SK-N-SH (cell line): ENCODE data around the gene CHRNB1. TPM values are rescaled to one million over a fixed set of nuclear protein-coding genes. Genes with fewer than 3 reads are reported as not detected.

Experiments
- CTCF ChIA-PET: fragments of 300-600, 350-600 bp; formaldehyde crosslinking; extraction: SDS; loops from one replicate; lab custom pipeline; 2021; lab: Yijun Ruan, JAX
- POLR2A ChIA-PET: fragments of 350-600 bp; sonication (Branson Sonifier 250); formaldehyde crosslinking; extraction: SDS; loops from one replicate; lab custom pipeline; 2020; ENCODE audit warnings: antibody characterized with exemption, inconsistent platforms; lab: Yijun Ruan, JAX
- DNase-seq: peaks from one replicate; pipeline ENCODE4 v3.0.0; 2012
- H2AFZ ChIP-seq: fragments of 200-600 bp; sonication (generic); 2 replicates; pipeline ENCODE4 v1.8.1; 2016; ENCODE audit warnings: antibody characterized with exemption, mild to moderate bottlenecking, low read depth
- H3F3A ChIP-seq: fragments of 200-600 bp; sonication (generic); replicated peaks from 2 replicates; pipeline ENCODE3; 2016; ENCODE audit warnings: antibody characterized with exemption, mild to moderate bottlenecking; ENCODE audit not compliant: insufficient read depth
- H3K27ac ChIP-seq, 2 experiments: fragments of 200-500 bp in 1 of 2; fragments of 200-600 bp in 1 of 2; sonication (Bioruptor generic) in 1 of 2; sonication (generic), shearing (Covaris generic) in 1 of 2; 2 replicates each; pipeline versions ENCODE4 v1.5.1 to v1.6.1; 2014 to 2016; ENCODE audit warnings: low read depth in 2 of 2, inconsistent platforms in 1 of 2, low read length in 1 of 2, mild to moderate bottlenecking in 1 of 2, mixed read lengths in 1 of 2
- H3K27me3 ChIP-seq: fragments of 200-600 bp; sonication (generic), shearing (Covaris generic); 2 replicates; pipeline ENCODE4 v1.6.1; 2016; ENCODE audit warnings: mixed run types; ENCODE audit not compliant: insufficient read depth
- H3K36me3 ChIP-seq, 2 experiments: fragments of 200-500 bp in 1 of 2; fragments of 200-600 bp in 1 of 2; sonication (Bioruptor generic) in 1 of 2; sonication (generic) in 1 of 2; replicated peaks in 1 of 2; 2 replicates each; pipeline versions ENCODE3 to v1.5.1; 2014 to 2016; ENCODE audit warnings: low read length in 1 of 2, mild to moderate bottlenecking in 1 of 2; ENCODE audit not compliant: insufficient read depth in 2 of 2, control insufficient read depth in 1 of 2
- H3K4me1 ChIP-seq, 2 experiments: fragments of 200-500 bp in 1 of 2; fragments of 200-600 bp in 1 of 2; sonication (Bioruptor generic) in 1 of 2; sonication (generic), shearing (Covaris generic) in 1 of 2; 2 replicates each; pipeline versions ENCODE4 v1.5.1 to v1.6.1; 2014 to 2016; ENCODE audit warnings: low read depth in 1 of 2, low read length in 1 of 2, mixed run types in 1 of 2; ENCODE audit not compliant: insufficient read depth in 2 of 2, control insufficient read depth in 1 of 2
- H3K4me2 ChIP-seq: fragments of 200-600 bp; sonication (generic), shearing (Covaris generic); 2 replicates; pipeline ENCODE4 v1.6.1; 2017; ENCODE audit warnings: mixed run types
- H3K4me3 ChIP-seq, 2 experiments: fragments of 200-500 bp in 1 of 2; fragments of 200-600 bp in 1 of 2; sonication (Bioruptor generic) in 1 of 2; sonication (generic), shearing (Covaris generic) in 1 of 2; 2 replicates each; pipeline versions ENCODE4 v1.5.1 to v1.8.1; 2014 to 2016; ENCODE audit warnings: low read depth in 2 of 2, inconsistent platforms in 1 of 2, low read length in 1 of 2, mild to moderate bottlenecking in 1 of 2, mixed read lengths in 1 of 2, moderate library complexity in 1 of 2
- H3K79me2 ChIP-seq: fragments of 200-600 bp; sonication (generic); 2 replicates; pipeline ENCODE4 v1.8.1; 2017; ENCODE audit warnings: mild to moderate bottlenecking; ENCODE audit not compliant: insufficient read depth
- H3K9ac ChIP-seq: fragments of 200-600 bp; sonication (generic); 2 replicates; pipeline ENCODE4 v1.6.1; 2017; ENCODE audit warnings: mixed run types
- H3K9me2 ChIP-seq: fragments of 200-600 bp; sonication (generic); 2 replicates; pipeline ENCODE4 v1.6.1; 2017; ENCODE audit warnings: mixed run types
- H3K9me3 ChIP-seq: fragments of 200-600 bp; sonication (generic); 2 replicates; pipeline ENCODE4 v1.6.1; 2017; ENCODE audit warnings: mixed run types, mild to moderate bottlenecking, moderate library complexity
- H4K20me1 ChIP-seq: fragments of 200-600 bp; sonication (generic); 2 replicates; pipeline ENCODE4 v1.6.1; 2017; ENCODE audit warnings: mild to moderate bottlenecking, mixed run types; ENCODE audit not compliant: insufficient read depth
- CHD2 ChIP-seq: fragments of 150-350 bp; IDR thresholded peaks from 2 replicates; pipeline ENCODE4 v1.6.1; 2018; ENCODE audit warnings: low read length; ENCODE audit not compliant: partially characterized antibody
- EP300 ChIP-seq, 2 experiments: IDR thresholded peaks; 2 replicates each; pipeline versions ENCODE4 v1.4.0 to v1.6.1; 2012; ENCODE audit warnings: borderline replicate concordance in 1 of 2, low read depth in 1 of 2, low read length in 1 of 2
- EZH2phosphoT487 ChIP-seq: fragments of 200-600 bp; sonication (generic); IDR thresholded peaks from 2 replicates; pipeline ENCODE4 v1.6.1; 2017; ENCODE audit warnings: low read depth, mixed run types, mild to moderate bottlenecking, antibody characterized with exemption, moderate library complexity, borderline replicate concordance
- FOXJ3 ChIP-seq: sonication (generic); formaldehyde crosslinking; IDR thresholded peaks from 2 replicates; pipeline ENCODE4 v1.5.1; 2020; ENCODE audit warnings: mild to moderate bottlenecking, missing genetic modification reagents
- FOXM1 ChIP-seq: IDR thresholded peaks from 2 replicates; pipeline ENCODE4 v1.4.0; 2012; ENCODE audit warnings: low read depth, mild to moderate bottlenecking
- GATA2 ChIP-seq: sonication (generic); formaldehyde crosslinking; IDR thresholded peaks from 2 replicates; pipeline ENCODE4 v1.5.0; 2020; ENCODE audit warnings: mild to moderate bottlenecking, missing genetic modification reagents
- MXI1 ChIP-seq: IDR thresholded peaks from 2 replicates; pipeline ENCODE4 v1.6.1; 2012; ENCODE audit warnings: mild to moderate bottlenecking, low read depth, low read length, improper control_type of control experiment
- POLR2AphosphoS5 ChIP-seq: IDR thresholded peaks from 2 replicates; pipeline ENCODE4 v1.6.1; 2012; ENCODE audit warnings: low read depth, low read length
- RAD21 ChIP-seq: IDR thresholded peaks from 2 replicates; pipeline ENCODE4 v1.6.1; 2012; ENCODE audit warnings: mild to moderate bottlenecking, low read length
- RCOR1 ChIP-seq: fragments of 150-350 bp; IDR thresholded peaks from 2 replicates; pipeline ENCODE4 v1.6.1; 2017; ENCODE audit warnings: antibody characterized with exemption, low read length
- SMC3 ChIP-seq: IDR thresholded peaks from 2 replicates; pipeline ENCODE4 v1.6.1; 2012; ENCODE audit warnings: low read depth, low read length, improper control_type of control experiment
- TEAD4 ChIP-seq: IDR thresholded peaks from 2 replicates; pipeline ENCODE4 v1.4.0; 2012; ENCODE audit warnings: mild to moderate bottlenecking, borderline replicate concordance; ENCODE audit not compliant: insufficient read depth
- USF1 ChIP-seq: IDR thresholded peaks from 2 replicates; pipeline ENCODE4 v1.4.0; 2012; ENCODE audit warnings: low read depth, borderline replicate concordance
- USF2 ChIP-seq: fragments of 150-350 bp; IDR thresholded peaks from 2 replicates; pipeline ENCODE4 v1.6.1; 2017; ENCODE audit warnings: antibody characterized with exemption, low read length, low read depth, borderline replicate concordance
- YY1 ChIP-seq: IDR thresholded peaks from 2 replicates; pipeline ENCODE4 v1.4.0; 2012; ENCODE audit warnings: low read depth, mild to moderate bottlenecking
- ZBTB33 ChIP-seq: IDR thresholded peaks from 2 replicates; pipeline ENCODE4 v1.4.0; 2012; ENCODE audit warnings: low read depth, borderline replicate concordance
- WGBS: methylation state at CpG from one replicate; pipeline ENCODE4 v1.1.6; 2017; ENCODE audit warnings: low lambda C conversion rate; 5-methylcytosine and 5-hydroxymethylcytosine counted together
- polyA plus RNA-seq, 3 experiments: library from polyadenylated mRNA; depleted of rRNA; stranded (reverse); fragments of >200 nt; gene quantifications; 2 replicates each; pipeline ENCODE4 v1.2.3, GENCODE V29; 2012
- TF ChIP-seq, protein P1 (sequence below): fragments of 150-350 bp; IDR thresholded peaks from 2 replicates; pipeline ENCODE4 v1.6.1; 2016; ENCODE audit warnings: mild to moderate bottlenecking, low read depth, low read length

The CHRNB1 gene
- polyA plus RNA-seq, 1 of the 3 experiments (the other 2 are of a cell fraction) = 26.8 TPM

- ChIA-PET POLR2A (no interaction called here), CTCF (interaction anchor here (1.5 kb wide), 1 partner anchor 42 kb away, joined by 3 read pairs; no protein-coding TSS in a partner anchor)
- H3K9ac ChIP-seq = no peak overlapping the region
- H3K79me2 ChIP-seq = peaks cover 40% of the 10 kb centered on the region
- no peaks in the 10 kb centered on the region for H3K9me2 ChIP-seq
- no peak for DNase-seq
- no peak overlapping the region for H3K27ac ChIP-seq
- H3F3A ChIP-seq = no peaks in the 10 kb centered on the region
- H3K27me3 ChIP-seq = no peaks in the 10 kb centered on the region
- H3K9me3 ChIP-seq = no peaks in the 10 kb centered on the region
- no peak overlapping the region for H3K4me3 ChIP-seq
- WGBS = 91% methylated on average over 11 of the region's 11 CpGs
- no peak overlapping the region for H2AFZ ChIP-seq
- H3K4me1 ChIP-seq = no peaks in the 10 kb centered on the region
- H4K20me1 ChIP-seq = peaks cover 30% of the 10 kb centered on the region
- no peak overlapping the region for H3K4me2 ChIP-seq
- H3K36me3 ChIP-seq = peaks cover 44 to 80% of the 10 kb centered on the region in 2 experiments
- no peak for TF ChIP-seq YY1
- no peak for TF ChIP-seq CHD2
- TF ChIP-seq EZH2phosphoT487 = no peak
- TF ChIP-seq, protein P1, sequence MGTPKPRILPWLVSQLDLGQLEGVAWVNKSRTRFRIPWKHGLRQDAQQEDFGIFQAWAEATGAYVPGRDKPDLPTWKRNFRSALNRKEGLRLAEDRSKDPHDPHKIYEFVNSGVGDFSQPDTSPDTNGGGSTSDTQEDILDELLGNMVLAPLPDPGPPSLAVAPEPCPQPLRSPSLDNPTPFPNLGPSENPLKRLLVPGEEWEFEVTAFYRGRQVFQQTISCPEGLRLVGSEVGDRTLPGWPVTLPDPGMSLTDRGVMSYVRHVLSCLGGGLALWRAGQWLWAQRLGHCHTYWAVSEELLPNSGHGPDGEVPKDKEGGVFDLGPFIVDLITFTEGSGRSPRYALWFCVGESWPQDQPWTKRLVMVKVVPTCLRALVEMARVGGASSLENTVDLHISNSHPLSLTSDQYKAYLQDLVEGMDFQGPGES = no peak
- TF ChIP-seq FOXM1 = no peak
- TF ChIP-seq ZBTB33 = no peak
- TF ChIP-seq USF2 = no peak
- no peak for TF ChIP-seq MXI1
- no peak for TF ChIP-seq EP300 (IDR thresholded peaks at IDR 0.05; ENCODE audit: borderline replicate concordance in 1 of 2, low read depth in 1 of 2, low read length in 1 of 2)
- no peak for TF ChIP-seq TEAD4
- no peak for TF ChIP-seq SMC3
- TF ChIP-seq RAD21 = no peak
These were observed 54.3 kb downstream of the CHRNB1 start for GRCh38 chr17:7499161-7499560.

- H3K36me3 ChIP-seq = peaks cover 62 to 76% of the 10 kb centered on the region in 2 experiments
- H3K4me1 ChIP-seq = no peaks in the 10 kb centered on the region
- no peak overlapping the region for H3K4me3 ChIP-seq
- no peak for TF ChIP-seq EP300 (IDR thresholded peaks at IDR 0.05; ENCODE audit: borderline replicate concordance in 1 of 2, low read depth in 1 of 2, low read length in 1 of 2)
- no peak for TF ChIP-seq GATA2
- no peak for TF ChIP-seq USF1
- TF ChIP-seq, protein P1 = no peak
- no peak for TF ChIP-seq RAD21
- no peak for TF ChIP-seq ZBTB33
- TF ChIP-seq POLR2AphosphoS5 = no peak
- no peak for TF ChIP-seq FOXJ3
- no peak for TF ChIP-seq RCOR1
- DNase-seq = no peak
- H3K27me3 ChIP-seq = no peaks in the 10 kb centered on the region
- H3K9ac ChIP-seq = no peak overlapping the region
- 90% methylated on average over 13 of the region's 14 CpGs for WGBS
- H3K27ac ChIP-seq = no peak overlapping the region
- no peak overlapping the region for H2AFZ ChIP-seq
- H4K20me1 ChIP-seq = peaks cover 4% of the 10 kb centered on the region; the same call in 1 of the 2 replicates
- H3K9me3 ChIP-seq = no peaks in the 10 kb centered on the region
- peaks cover 15% of the 10 kb centered on the region for H3K79me2 ChIP-seq
- H3K9me2 ChIP-seq = no peaks in the 10 kb centered on the region
- H3F3A ChIP-seq = no peaks in the 10 kb centered on the region
- H3K4me2 ChIP-seq = no peak overlapping the region
- CTCF ChIA-PET = interaction anchor here (1.0 to 3.2 kb wide), 5 partner anchors 11 to 146 kb away, joined by 3 to 15 read pairs (median 7); no protein-coding TSS in a partner anchor
- POLR2A ChIA-PET = no interaction called here
These were observed 56.9 kb downstream of the CHRNB1 start for GRCh38 chr17:7501729-7502128.
